ENCODE measurements around the gene BHLHE41.
A peak's percentile ranks its signal among the peaks of the same experiment; 100 is the strongest.

BHLHE41 gene

DNA sequence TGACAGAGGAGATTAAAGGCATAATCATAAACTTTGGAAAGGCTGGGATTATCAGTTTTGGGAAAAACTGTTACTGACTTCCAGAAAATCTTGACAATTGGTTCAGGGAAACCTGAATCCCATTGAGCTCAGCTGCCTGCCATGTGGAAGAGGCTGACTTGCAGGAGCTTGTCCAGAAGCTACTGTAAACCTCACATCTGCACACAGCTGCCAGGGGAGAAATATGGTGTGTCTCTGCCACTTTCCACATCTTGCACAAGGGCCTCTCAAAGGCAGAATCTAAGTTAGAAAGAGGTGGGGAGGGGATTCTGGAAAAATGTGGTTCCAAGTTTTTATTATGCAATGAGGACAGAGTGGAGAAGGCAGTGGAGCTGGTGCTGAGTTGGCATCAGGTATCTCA is 8.7 kb upstream of the BHLHE41 start:
- DNase-seq: no peak

- DNase-seq: no peak
These were observed 8.0 kb upstream of the BHLHE41 start for GRCh38 chr12:26132866-26133265.

DNA sequence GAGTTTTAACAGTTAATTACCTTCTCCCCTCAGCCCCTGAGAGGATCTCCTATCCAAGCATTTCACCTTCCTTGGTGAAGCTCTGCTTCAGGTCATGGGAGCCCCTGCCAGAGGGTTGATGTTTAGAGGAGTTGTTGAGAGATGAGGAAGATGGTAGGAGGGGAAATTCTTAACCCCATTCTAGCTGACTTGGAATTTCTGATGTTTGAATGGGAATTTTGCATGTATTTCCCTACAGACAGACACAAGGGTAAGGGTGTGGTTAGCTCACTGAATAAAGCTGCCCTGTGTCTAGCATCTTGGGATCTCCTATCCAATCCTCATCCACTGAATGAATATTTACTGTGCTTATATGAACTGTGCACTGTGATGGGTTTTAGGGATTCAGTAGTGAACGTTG is 7.1 kb upstream of the BHLHE41 start:
- no peak for DNase-seq

- DNase-seq: no peak
These were observed 5.9 kb upstream of the BHLHE41 start for GRCh38 chr12:26130728-26131127.

DNA sequence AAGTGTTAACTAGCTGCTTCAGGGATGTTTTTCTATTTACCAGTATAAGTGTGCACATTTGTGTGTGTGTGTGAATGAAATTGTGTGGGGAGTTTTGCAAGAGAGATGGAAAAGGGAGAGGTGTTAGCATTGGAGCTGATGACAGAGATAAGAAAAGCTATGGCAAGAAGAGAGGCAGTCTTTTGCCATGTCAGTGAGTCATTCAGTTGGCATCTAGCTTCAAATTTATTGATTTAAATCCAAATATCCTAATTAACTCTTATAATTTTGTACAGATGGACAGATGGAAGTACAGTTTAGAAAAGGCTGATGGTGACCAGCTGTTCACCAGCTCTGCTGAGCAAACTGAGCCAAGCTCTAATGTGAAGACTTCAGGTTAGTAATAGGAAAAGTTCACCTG is 3.3 kb upstream of the BHLHE41 start:
- no peak for DNase-seq

GRCh38 chr12:26127404-26127803 is 2.6 kb upstream of the BHLHE41 start:
- no peak for DNase-seq

DNA sequence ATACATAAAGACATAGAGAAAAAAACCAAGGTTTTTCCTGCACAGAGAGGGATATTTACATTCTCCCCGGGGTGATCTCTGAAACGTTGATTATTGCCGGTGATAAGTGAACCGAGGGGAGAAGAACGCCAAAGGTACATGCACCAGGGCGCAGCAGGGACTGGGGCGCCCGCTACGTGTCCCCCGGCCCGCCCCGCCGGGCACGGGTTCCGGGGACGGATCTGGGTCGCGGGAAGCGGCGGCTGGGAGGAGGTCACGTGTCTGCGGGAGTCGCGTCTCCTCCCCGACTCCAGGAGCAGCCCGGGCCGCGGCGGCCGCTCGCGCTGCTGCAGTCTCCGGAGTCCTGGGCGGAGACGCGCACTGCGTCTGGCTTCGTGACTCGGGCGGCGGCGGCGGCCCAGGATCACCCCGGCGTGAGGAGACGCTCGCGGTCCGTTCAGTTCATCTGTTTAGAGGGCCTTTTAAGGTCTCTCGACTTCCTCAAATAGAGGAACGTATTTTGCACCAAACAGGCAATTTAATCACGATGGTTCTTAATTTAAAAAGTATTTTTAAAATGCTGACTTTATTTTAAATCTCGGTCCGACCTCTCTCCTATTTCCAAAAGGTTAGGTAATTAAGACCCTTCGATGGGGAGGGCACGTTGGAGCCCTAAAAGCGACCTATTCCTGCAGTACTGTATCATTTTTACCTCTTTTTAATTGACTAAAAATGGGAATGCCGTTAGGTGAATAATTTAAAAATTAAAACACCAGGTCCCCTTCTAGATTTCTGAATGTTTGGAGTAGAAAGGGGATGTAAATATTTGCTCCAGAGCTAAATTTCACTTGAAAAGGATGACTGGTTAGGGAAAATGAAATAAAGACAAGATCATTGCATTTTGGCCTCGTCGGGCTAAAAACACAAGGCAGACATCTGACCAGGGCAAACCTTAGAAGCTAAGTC is 1.8 kb upstream of the BHLHE41 start:
- peak; percentile 27 for DNase-seq

GRCh38 chr12:26125400-26126339 is 833 bp upstream of the BHLHE41 start:
- DNase-seq: peak; percentile 24

- DNase-seq: no peak
These were observed 1.3 kb downstream of the BHLHE41 start for GRCh38 chr12:26123482-26123980.

GRCh38 chr12:26122681-26123481 is 2.0 kb downstream of the BHLHE41 start:
- DNase-seq: peak; percentile 28

DNA sequence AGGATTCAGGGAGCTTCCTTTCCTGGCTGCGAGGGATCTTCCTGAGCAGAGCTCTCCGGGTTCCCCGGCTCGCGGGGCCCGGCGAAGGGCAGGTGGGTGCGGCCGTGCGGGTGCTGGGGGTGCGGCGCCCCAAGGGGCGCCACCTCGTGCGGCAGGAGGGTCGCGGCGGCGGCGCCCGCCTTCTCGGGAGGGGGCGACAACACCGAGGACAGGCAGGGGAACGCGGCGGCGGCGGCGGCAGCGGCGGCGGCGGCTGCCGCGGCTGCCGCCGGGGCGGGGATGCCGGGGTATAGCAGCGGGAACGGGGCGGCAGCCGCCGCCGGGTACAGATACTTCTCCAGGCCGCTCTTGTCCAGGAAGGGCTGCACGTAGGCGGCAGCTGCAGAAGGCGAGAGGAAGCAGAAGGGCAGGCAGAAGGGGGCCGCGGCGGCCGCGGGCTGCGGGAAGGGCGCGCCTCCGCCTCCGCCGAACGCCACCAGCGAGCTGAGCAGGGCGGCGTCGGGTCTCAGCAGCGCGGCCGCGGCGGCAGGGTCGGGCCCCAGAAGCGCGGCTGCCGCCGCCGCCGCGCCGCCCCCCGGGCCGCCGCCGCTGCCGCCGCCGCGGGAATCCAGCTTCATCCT is 2.7 kb downstream of the BHLHE41 start:
- peak; percentile 39 for DNase-seq

- DNase-seq: no peak
These were observed 3.3 kb downstream of the BHLHE41 start for GRCh38 chr12:26121323-26122060.

GRCh38 chr12:26120561-26121274 is 4.1 kb downstream of the BHLHE41 start:
- no peak for DNase-seq

- no peak for DNase-seq
These were observed 5.3 kb downstream of the BHLHE41 start for GRCh38 chr12:26119391-26119989.

GRCh38 chr12:26118308-26118707 is 6.5 kb downstream of the BHLHE41 start:
- DNase-seq: no peak

- DNase-seq: no peak
These were observed 7.8 kb downstream of the BHLHE41 start for GRCh38 chr12:26116829-26117715.

GRCh38 chr12:26114720-26115401 is 10.0 kb downstream of the BHLHE41 start:
- no peak for DNase-seq
